GM12891 (cell line): ENCODE results near the gene TRMT2B. TPM values are rescaled to one million over a fixed set of nuclear protein-coding genes. Genes with fewer than 3 reads are reported as not detected.

Source experiments
- DNase-seq: peaks from one replicate; pipeline ENCODE4 v3.0.0; 2011; ENCODE audit warnings: low spot score; ENCODE audit not compliant: insufficient read length
- FAIRE-seq: peaks from 2 replicates; lab custom pipeline; 2011; peaks lifted over from hg19 to GRCh38; lab: Jason Lieb, UNC
- PAX5 ChIP-seq: IDR thresholded peaks from 2 replicates; pipeline ENCODE4 v1.6.1; 2011; ENCODE audit warnings: low read length, moderate library complexity, mild to moderate bottlenecking; ENCODE audit not compliant: insufficient read depth, severe bottlenecking
- POLR2A ChIP-seq: IDR thresholded peaks from 2 replicates; pipeline ENCODE4 v1.6.1; 2011; ENCODE audit warnings: low read depth, low read length, control low read depth
- POLR2AphosphoS5 ChIP-seq: IDR thresholded peaks from 2 replicates; pipeline ENCODE4 v1.6.1; 2011; ENCODE audit warnings: low read depth, low read length, control low read depth
- POU2F2 ChIP-seq: IDR thresholded peaks from 2 replicates; pipeline ENCODE4 v1.6.1; 2011; ENCODE audit warnings: low read depth, mild to moderate bottlenecking, control low read depth, low read length, moderate library complexity
- SPI1 ChIP-seq: IDR thresholded peaks from 2 replicates; pipeline ENCODE4 v1.6.1; 2011; ENCODE audit warnings: low read depth, low read length, control low read depth
- TAF1 ChIP-seq: IDR thresholded peaks from 2 replicates; pipeline ENCODE4 v1.6.1; 2011; ENCODE audit warnings: low read depth, low read length, control low read depth
- polyA plus RNA-seq: library from polyadenylated mRNA; unstranded; fragments of >200 nt; gene quantifications from one replicate; pipeline ENCODE4 v1.2.1, GENCODE V29; 2012; ENCODE audit warnings: low read depth, missing spikeins, inconsistent platforms; ENCODE audit not compliant: missing spikeins

Gene TRMT2B
- 8.6 TPM for polyA plus RNA-seq

DNA sequence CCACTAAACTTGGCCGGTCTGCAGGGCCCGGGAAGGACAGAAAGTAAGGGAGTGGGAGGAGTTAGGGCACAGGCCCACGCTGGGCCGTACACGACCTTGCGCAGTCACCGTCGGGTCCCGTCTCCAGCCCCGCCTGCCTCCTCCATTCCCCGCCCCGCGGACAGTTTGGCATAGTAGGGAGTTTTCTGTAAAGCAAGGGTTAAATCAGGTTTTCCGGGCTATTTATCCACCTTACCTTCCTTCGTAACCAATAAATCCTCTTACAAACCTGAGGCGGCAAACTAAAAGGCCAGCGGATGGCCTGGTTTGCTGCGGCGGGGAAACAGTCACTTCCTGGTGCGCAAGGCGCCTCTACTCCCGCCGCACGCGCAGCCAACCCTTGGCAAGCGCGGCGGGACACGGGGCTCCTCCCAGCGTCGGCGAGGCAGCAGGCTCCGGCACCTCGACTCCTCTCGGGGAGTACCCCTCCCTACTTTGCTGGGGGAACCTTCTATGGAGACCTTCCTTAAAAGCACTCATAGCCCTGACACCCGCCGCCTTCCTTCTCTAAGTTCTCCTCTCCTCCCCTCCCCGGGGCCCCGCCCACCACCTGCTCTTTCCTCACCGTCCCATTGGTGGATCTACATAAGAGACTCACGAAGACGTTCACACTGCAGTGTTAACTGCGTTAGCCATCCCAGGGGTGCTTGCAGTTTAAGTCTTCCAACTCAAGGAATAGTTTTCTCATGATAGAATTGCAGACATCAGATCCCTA, at the start of gene TRMT2B:
TSS of gene TRMT2B (minus strand) at position 563 of the 754 bp plus-strand sequence. CDS start 9,822 bp downstream, outside the sequence.
- peak; percentile 5; the same call in 1 of the 2 replicates for TF ChIP-seq TAF1
- peak; percentile 46; the same call in 1 of the 2 replicates for TF ChIP-seq POLR2AphosphoS5
- TF ChIP-seq POU2F2, result no peak
- TF ChIP-seq POLR2A, result peak; percentile 54; the same call in 1 of the 2 replicates
- TF ChIP-seq PAX5, result no peak
- no peak for TF ChIP-seq SPI1
- FAIRE-seq, result peak; percentile 88
- DNase-seq, result peak; percentile 42

DNA sequence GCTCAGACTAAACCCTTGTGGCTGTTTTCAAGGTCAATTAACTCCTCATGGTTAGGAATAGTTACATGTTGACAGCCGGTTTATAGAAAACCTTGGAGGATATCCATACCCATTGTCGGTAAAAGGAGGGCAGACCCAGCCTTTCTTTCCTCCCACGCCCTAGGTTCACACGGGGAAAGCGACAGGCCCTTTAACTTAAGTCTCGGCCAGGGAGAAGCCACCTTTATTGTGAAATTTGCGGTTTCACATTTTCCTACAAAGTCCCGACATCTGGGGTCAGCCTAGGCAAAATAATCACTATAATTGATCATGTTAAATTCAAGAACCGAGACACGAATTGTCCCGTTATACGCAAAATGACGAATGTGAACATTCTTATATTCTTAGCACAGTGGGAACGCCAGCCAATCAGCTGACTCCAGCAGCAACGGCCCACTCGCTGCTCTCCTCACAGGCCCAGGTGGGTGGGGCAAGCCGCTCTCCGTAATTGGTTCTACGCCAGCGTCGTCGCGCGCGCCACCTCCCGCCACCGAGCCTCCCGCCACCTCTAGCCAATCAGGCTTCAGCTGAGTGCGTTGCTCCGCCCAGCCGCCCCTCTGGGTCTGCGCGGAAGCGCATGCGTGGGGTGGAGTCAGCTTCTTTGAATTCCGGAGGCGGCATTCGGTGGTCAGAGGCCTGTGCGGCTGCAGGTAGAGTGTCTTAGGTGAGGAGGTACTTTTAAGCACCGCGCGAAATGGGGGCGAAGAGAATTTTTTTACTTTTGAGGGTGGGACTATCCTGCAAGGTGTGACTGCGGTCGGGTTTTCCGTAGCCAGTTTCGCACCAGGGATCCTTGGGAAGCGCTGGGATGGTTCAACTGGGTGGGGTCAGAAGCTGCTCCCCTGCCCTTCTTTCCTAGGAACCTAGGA, 45.9 kb upstream of the TRMT2B start, which contains the start of gene CENPI:
TSS of gene CENPI (plus strand) at position 659 of the 908 bp plus-strand sequence. CDS start 2,867 bp downstream, outside the sequence.
- DNase-seq (peak; percentile 71), FAIRE-seq (peak; percentile 99)
- TF ChIP-seq TAF1, result peak; percentile 27; the same call in 1 of the 2 replicates
- no peak for TF ChIP-seq PAX5
- TF ChIP-seq POLR2A, result peak; percentile 48; the same call in 1 of the 2 replicates

GRCh38 chrX:101091817-101092216, 39.9 kb upstream of the TRMT2B start:
- TF ChIP-seq POU2F2 (no peak), PAX5 (no peak), SPI1 (no peak), POLR2AphosphoS5 (no peak), TAF1 (no peak), POLR2A (no peak)
- DNase-seq (no peak), FAIRE-seq (no peak)

- no peak for DNase-seq
- TF ChIP-seq TAF1 (no peak), POLR2A (no peak), PAX5 (no peak), SPI1 (no peak), POU2F2 (no peak), POLR2AphosphoS5 (no peak)
- FAIRE-seq, result no peak
These were observed 29.3 kb upstream of the TRMT2B start for GRCh38 chrX:101081231-101081630.

DNA sequence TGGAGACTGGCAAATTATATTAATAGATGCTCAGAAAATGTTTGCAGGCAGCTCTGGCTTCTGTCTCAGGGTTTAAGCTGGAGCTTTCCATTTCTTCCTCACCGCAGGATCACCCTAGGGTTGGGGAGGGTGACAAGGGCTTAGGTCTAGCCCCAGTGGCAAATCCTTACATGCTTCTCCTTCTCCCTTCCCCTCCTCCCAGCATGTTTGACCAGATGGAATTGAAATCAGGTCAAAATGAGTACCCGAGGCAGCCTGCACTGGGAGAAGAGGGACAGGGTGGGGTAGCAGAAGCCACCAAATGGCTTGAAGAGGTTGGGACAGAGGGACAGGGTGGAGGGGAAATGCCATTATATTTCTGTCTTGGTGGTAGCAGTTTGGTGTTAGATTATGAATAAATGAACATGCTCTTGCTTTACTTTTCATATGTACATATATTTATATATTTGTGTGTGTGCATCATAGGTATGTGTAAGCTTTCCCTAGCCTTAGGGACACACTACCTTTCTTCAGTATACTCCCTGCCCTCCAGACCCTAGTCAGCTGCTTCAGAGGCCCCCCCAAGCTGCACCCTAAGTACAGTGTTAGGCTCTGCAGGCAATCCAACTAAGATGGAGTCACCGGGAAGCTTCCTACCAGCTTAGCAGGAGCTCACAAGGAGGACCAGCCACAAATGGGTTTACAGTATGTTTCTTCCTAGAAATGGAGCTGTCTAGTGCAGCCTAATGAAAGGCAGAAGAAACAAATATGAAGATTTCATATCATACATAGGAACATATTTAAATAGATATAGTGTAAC, 28.6 kb upstream of the TRMT2B start:
- FAIRE-seq (no peak), DNase-seq (no peak)
- TF ChIP-seq TAF1 (no peak), POLR2AphosphoS5 (no peak), POU2F2 (no peak), PAX5 (no peak), SPI1 (no peak), POLR2A (no peak)

GRCh38 chrX:101079736-101080270, 27.9 kb upstream of the TRMT2B start:
- TF ChIP-seq TAF1, result no peak
- FAIRE-seq, result no peak
- DNase-seq, result no peak

GRCh38 chrX:101078716-101079598, 27.0 kb upstream of the TRMT2B start, which contains the start of gene TMEM35A:
TSS of gene TMEM35A (plus strand) at chrX:101078879. CDS start at chrX:101079003, 124 bp downstream.
- DNase-seq (no peak), FAIRE-seq (no peak)
- TF ChIP-seq POLR2A (no peak), TAF1 (no peak), PAX5 (no peak), POLR2AphosphoS5 (no peak), SPI1 (no peak), POU2F2 (no peak)
